ENCODE results near the gene MRM2. TPM values are rescaled to one million over a fixed set of nuclear protein-coding genes. Genes with fewer than 3 reads are reported as not detected.
A peak's percentile ranks its signal among the peaks of the same experiment; 100 is the strongest.

The MRM2 gene
- polyA plus RNA-seq, 3 donors, result 9.2 to 32.5 (median 26.7) TPM

GRCh38 chr7:2288503-2288902 lies 46.5 kb upstream of the MRM2 start:
- H3K36me3 ChIP-seq (replicated peaks in 1 of 2; ENCODE audit: control insufficient read depth in 1 of 2, insufficient read depth in 2 of 2, low read length in 2 of 2), result peaks cover 0 to 10% of the 10 kb centered on the region in 2 donors
- H3K27me3 ChIP-seq (ENCODE audit: control insufficient read depth in 2 of 2, insufficient read depth in 2 of 2, low read length in 2 of 2), result no peaks in the 10 kb centered on the region
- Mint-ChIP-seq H3K9me3 (peaks cover 0 to 1% (median 0%) of the 10 kb centered on the region in 7 donors), H3K27ac (peak overlapping the region in 1 of 7 donors; percentile 46), H3K4me3 (no peak overlapping the region), H3K27me3 (ENCODE audit: low read depth in 3 of 3) (peaks cover 0 to 4% (median 1%) of the 10 kb centered on the region in 3 donors), H3K36me3 (peaks cover 11 to 18% of the 10 kb centered on the region in 2 donors), H3K4me1 (no peaks in the 10 kb centered on the region)
- DNase-seq, result no peak
- H2AFZ ChIP-seq (ENCODE audit: insufficient read depth, low read depth, low read length, poor library complexity, severe bottlenecking), result no peak overlapping the region
- H3K4me2 ChIP-seq (replicated peaks; ENCODE audit: extremely low read depth, low read length, poor library complexity, severe bottlenecking), result no peak overlapping the region
- no peak overlapping the region for H3K9ac ChIP-seq (ENCODE audit: insufficient read depth, low read length, poor library complexity, severe bottlenecking)
- peaks cover 4% of the 10 kb centered on the region for H3K79me2 ChIP-seq (ENCODE audit: insufficient read depth, low read length)
- no peak for TF ChIP-seq CTCF (IDR thresholded peaks at IDR 0.05)
- no peak overlapping the region for H3K27ac ChIP-seq (ENCODE audit: low read depth in 1 of 2, low read length in 2 of 2)
- H4K20me1 ChIP-seq (ENCODE audit: insufficient read depth, low read length), result peaks cover 5% of the 10 kb centered on the region
- WGBS (ENCODE audit: insufficient coverage), result 100% methylated on average over 4 of the region's 8 CpGs
- no peak overlapping the region for H3K4me3 ChIP-seq (replicated peaks in 1 of 3; ENCODE audit: low read depth in 2 of 3, low read length in 3 of 3)
- intact Hi-C loops (cut with micrococcal nuclease), result no loop called here
- no peaks in the 10 kb centered on the region for H3K9me3 ChIP-seq (replicated peaks in 1 of 2; ENCODE audit: control insufficient read depth in 1 of 2, insufficient read depth in 1 of 2, low read length in 2 of 2)
- H3K4me1 ChIP-seq (ENCODE audit: control insufficient read depth in 1 of 2, insufficient read depth in 2 of 2, low read length in 2 of 2), result no peaks in the 10 kb centered on the region

GRCh38 chr7:2287745-2288144 lies 45.7 kb upstream of the MRM2 start:
- no peaks in the 10 kb centered on the region for H3K4me1 Mint-ChIP-seq
- intact Hi-C loops (cut with micrococcal nuclease), result no loop called here
- no peaks in the 10 kb centered on the region for H3K4me1 ChIP-seq (ENCODE audit: control insufficient read depth in 1 of 2, insufficient read depth in 2 of 2, low read length in 2 of 2)

More at GRCh38 chr7:2287745-2288144, 45.7 kb upstream of the MRM2 start:
- Mint-ChIP-seq H3K27me3 (ENCODE audit: low read depth in 3 of 3) (peaks cover 0 to 4% (median 1%) of the 10 kb centered on the region in 3 donors), H3K27ac (no peak overlapping the region), H3K36me3 (peaks cover 11 to 20% of the 10 kb centered on the region in 2 donors), H3K4me3 (no peak overlapping the region), H3K9me3 (peaks cover 0 to 1% (median 0%) of the 10 kb centered on the region in 7 donors)
- H3K9ac ChIP-seq (ENCODE audit: insufficient read depth, low read length, poor library complexity, severe bottlenecking), result no peak overlapping the region
- TF ChIP-seq CTCF (IDR thresholded peaks at IDR 0.05), result no peak
- H3K4me2 ChIP-seq (replicated peaks; ENCODE audit: extremely low read depth, low read length, poor library complexity, severe bottlenecking), result no peak overlapping the region
- no peak for DNase-seq
- H4K20me1 ChIP-seq (ENCODE audit: insufficient read depth, low read length), result peaks cover 5% of the 10 kb centered on the region
- H3K36me3 ChIP-seq (replicated peaks in 1 of 2; ENCODE audit: control insufficient read depth in 1 of 2, insufficient read depth in 2 of 2, low read length in 2 of 2), result peaks cover 0 to 10% of the 10 kb centered on the region in 2 donors
- no peak overlapping the region for H2AFZ ChIP-seq (ENCODE audit: insufficient read depth, low read depth, low read length, poor library complexity, severe bottlenecking)
- H3K79me2 ChIP-seq (ENCODE audit: insufficient read depth, low read length), result no peaks in the 10 kb centered on the region
- no peaks in the 10 kb centered on the region for H3K27me3 ChIP-seq (ENCODE audit: control insufficient read depth in 2 of 2, insufficient read depth in 2 of 2, low read length in 2 of 2)
- no peak overlapping the region for H3K27ac ChIP-seq (ENCODE audit: low read depth in 1 of 2, low read length in 2 of 2)
- H3K4me3 ChIP-seq (replicated peaks in 1 of 3; ENCODE audit: low read depth in 2 of 3, low read length in 3 of 3), result no peak overlapping the region
- H3K9me3 ChIP-seq (replicated peaks in 1 of 2; ENCODE audit: control insufficient read depth in 1 of 2, insufficient read depth in 1 of 2, low read length in 2 of 2), result no peaks in the 10 kb centered on the region
- no CpG with 5 or more reads among the region's 8 CpGs for whole genome bisulfite sequencing (ENCODE audit: insufficient coverage)
